T-helper 1 cell (primary cell): ENCODE data around the gene GPATCH8.
"Not testable (repeated sequence)": the region's sequence is repeated elsewhere in the genome, so short reads cannot be mapped to it uniquely, and the experiment has no call there.

ENCODE experiments used
- DNase-seq, 5 donors: peaks; one replicate each; pipeline ENCODE4 v3.0.0-alpha.2; 2012 to 2020

GPATCH8 gene

DNA sequence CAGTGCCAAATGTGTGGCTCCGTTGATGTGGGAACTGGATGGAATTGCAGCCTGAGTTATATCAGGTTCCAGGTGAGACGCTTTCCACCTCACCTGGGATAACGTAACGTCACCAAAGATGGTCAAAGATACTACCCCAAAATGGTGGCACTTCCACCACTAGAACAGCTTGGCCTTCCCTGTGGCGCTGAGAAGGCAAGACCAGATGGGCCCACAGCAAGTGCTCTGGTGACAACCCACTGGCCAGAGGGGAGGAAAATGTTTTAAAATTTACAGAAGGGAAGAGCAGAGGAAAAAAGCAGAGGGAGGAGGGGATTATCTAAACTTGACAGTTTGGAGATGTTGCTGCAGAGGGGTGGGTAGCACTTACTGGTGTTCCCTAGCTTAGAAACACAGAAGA, 106.3 kb downstream of the GPATCH8 start:
- no peak for DNase-seq

DNA sequence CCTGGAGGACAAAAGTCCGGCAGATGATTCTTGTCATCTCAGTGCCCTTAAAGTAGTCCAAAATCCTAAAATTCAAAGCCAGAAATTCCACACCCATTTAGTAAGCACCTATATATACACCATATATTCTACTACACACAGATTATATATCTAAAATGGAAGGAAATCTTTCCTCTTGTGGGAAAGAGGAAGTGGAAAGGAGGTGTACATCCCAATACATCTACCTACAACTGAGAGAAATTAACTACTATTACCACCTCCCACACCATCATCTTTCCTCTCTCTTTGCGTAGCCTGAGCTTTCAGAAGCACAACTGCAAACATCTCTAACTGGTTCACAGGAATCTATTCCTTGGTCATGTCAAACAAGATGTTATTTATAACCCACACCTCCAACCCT, 108.4 kb downstream of the GPATCH8 start:
- DNase-seq: no peak

DNA sequence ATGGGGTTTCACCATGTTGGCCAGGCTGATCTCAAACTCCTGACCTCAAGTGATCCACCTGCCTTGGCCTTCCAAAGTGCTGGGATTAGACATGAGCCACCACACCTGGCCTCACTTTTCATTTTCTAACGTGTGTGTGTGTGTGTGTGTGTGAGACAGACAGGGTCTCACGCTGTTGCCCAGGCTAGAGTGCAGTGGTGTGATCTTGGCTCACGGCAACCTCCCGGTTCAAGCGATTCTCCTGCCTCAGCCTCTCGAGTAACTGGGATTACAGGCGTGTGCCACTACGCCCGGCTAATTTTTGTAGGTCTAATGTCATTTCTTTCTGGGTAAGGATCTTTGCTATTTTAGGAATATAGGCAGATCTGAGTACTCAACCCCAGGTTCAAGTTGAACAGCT, 109.1 kb downstream of the GPATCH8 start:
- not testable (repeated sequence) for DNase-seq

DNA sequence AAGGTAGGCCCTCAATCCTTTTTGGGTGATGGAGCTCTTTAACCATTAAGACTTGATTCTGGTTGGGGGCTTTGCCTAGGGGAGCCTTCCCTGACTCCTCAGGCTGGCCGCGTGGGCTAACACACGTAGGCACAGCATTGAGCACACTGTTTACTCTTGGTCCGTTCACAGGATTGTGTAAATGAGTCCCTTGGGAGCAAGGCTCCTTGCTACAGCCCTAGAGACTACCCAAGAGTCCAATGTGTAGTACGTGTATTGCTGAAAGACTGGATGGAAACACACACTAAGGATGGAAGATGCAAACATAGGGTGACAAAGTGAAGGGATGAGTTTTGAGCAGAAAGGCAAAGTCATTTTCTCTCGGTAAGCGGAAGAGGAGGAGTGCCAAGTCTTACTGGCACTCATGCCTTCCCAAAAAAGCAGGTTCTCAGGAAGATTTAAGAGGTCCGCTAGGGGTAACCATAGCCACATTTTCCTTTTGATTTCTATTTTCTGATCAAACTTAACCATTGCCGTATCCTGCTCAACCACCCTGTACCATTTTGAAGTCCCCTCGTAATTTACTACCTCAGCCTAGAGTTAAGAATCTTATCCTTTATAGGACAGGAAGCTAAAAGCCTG, 112.8 kb downstream of the GPATCH8 start:
- DNase-seq: no peak

DNA sequence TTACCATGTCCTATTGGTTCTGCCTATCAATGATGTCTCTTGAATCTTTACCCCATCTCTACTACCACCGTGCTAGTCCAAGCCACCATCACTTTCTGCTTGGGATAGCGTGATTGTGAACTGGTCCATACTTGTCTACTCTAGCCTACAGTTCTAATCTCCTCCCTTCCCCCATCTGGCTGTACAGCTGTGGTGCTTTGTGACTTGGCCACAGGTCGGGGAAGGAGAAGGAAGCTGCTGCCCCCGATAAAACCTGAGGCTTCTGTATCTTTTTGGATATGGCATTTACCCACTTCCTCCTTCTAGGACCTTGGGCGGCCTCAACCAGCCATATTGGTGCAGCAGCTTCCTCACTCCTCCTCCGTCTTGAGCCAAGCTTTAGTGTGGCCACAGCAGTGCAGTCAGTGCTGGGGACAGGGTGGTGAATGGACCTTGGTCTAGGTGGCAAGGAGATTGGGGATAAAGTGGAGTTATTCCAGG, 113.4 kb downstream of the GPATCH8 start:
- DNase-seq: no peak

DNA sequence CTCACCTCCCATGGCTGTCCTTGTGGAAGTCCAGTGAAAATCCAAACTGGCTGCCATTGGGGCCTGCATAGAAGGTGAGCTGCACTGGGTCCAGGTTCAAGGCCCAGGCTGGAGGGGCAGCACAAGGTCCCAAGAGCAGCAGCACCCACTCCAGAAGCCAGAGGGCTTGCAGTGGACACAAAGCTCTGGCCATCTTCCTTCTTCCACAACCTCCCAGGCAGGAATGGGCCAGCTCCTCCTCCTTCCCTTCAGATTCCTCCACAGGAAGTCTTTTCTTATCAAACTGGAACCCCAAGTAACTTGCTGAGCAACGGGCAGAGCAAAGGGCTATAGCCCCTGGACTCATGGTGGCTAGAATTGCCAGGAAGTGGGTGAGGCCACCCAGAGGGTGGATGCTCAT, 113.9 kb downstream of the GPATCH8 start, which contains the start of gene ITGA2B:
TSS of gene ITGA2B (minus strand) at position 369 of the 400 bp plus-strand sequence. CDS start at position 193, 176 bp downstream.
- DNase-seq: no peak

DNA sequence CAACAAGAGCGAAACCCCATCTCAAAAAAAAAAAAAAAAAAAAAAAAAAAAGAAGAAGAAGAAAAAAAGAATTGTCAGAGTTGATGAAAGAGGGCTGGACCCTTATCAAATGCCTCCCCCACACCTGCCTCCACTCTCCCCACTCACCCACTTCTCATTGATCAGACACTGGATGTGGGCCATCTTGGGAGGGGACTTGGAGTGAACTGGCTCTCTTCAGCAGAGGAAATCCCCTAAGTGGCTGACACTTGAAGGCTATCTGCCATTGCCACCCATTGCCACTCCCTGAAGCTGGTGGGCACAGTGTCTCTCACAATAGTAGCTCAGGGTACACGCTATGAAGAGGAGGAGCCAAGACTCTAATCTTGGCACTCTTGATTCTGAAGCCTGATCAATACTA, 115.4 kb downstream of the GPATCH8 start:
- no peak for DNase-seq

DNA sequence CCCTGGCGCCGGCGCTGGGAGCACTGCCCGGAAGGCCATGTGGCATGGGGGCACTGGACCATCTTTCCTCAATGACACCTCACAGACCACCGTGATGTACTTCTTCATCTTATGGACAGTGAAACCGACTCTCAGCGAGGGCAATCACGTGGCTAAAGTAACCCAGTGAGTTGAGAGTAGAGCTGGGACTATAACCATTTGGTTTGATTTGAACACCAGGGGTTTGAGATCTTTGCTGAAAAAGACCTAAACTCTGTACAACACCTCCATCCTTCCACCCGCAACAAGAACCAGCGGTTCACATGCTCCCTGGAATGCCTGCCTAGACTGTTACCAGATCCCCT, 117.1 kb downstream of the GPATCH8 start:
- no peak for DNase-seq

DNA sequence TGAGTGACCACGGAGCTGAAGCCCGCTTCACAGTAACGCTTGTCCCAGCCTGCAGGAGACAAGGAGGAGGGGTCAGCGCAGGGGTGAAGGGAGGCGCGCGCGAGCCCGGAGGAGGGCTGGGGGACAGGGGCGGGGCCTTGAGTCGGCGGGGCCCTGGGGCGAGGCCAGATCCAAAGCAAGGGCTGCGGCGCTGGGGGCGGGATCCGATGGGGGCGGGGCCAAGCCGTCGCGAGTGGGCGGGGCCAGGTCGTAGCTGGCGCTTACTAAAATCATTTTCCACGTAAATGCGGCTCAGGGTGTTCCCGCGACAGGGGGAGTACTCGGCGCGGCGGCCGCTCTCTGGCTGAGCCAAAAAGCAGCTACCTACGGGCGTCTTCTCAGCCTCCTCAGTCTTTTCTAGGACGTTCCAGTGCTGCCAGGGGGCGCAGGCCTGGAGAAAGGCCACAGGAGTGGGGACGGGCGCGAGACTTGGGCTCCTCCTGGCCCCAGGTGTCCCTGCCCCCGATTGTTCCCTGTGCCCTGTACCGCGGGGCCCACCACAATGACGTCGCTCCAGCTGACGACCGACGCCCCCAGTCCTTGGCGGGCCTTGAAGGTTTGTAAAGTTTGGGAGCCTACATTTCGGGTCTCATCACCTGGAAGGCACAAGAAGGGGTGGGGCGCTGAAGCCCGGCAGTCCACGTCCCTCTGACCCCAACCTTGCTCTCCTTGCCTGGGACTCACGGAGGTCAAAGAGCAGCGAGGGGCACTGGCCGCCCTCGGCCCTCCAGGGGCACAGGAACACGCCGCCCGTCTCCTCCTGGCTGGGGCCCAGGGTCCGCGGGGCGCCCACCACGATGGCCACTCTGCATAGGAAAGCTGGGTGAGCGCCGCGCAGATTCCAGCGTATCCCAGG, 117.7 kb downstream of the GPATCH8 start:
- DNase-seq: peak; percentile 71 to 84 (median 79)

DNA sequence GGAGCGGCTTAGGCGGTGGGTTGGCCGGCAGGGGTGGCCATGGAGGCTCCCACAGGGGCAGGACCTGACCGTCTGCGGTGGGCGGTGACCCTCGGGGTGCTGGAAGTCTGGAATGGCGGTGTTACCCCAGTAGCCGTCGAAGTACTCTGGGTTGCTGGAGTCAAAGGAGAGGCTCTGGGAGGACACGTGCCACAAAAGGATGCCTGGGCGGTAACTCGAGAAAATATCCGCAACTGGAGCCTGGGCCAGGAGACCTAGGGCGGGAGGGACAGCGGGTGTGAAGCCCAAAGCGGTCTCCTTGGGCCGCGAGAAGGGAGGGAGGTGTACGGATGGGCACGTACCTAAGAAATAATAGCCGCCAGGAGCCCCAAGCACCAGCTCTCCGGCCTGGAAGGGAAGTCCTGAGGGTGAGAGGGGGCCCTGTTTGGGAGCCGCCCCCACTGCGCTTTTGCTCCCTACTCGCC, 118.4 kb downstream of the GPATCH8 start:
- DNase-seq: no peak

DNA sequence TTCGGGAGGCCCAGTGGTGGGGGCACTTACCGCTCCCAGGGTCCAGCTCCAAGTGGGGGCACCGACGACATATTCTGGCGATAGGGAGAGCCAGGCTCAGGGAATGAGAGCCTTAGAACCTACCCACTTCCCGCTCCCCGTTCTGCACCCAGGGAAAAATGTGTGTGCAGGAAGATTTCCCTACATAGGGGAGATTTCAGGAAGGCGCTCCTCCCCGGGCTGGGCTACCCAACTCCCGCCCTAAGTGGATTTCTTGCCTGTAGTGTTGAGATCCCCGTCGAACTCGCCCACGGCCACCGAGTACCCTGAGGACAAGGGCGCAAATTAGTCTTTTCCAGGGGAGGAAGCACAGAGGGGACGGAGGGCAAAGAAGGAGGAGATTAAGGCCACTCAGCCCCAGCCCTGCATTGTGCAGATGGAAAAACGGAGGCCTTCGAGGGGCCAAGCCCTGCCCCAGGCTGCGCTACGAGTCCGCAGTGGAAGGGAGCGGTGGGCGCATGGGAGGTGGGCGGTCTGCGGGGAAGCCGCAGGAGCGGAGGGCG, 118.9 kb downstream of the GPATCH8 start:
- no peak for DNase-seq

DNA sequence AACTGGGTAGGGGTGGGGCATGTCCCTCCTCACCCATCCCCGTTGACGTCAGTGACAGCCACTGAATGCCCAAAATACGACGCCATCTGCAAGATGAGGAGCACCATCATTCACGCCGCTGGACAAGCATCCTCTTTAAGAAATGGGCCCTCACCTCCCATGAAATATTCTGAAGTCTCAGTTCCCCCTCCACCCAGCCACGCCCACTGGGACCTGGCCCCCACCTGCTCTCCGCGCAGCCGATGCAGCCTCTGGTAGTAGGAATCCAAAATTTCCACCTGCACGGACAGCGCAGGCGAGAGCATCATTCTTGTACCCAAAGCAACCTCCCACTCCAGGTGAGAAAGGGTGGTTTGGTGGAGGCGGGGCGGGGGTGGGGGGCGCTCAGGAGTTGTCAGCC, 119.3 kb downstream of the GPATCH8 start:
- no peak for DNase-seq

DNA sequence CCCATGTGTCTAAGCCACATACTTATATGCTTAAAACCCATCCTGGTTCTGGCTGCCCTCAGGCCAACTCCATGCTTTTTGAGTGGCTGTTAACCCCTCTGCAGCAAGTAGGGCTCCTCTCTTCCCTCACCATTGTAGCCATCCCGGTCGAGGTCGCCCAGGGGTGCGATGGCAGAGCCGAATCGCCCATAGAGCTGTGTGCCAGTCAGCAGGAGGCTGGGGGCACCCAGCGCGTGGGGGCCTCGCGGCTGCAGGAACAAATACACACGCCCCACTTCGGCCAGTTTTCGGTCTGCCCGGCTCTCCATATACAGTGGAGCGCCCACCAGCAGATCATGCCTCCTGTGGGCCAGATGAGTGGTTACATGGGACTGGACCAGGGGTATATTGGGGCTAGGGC, 119.8 kb downstream of the GPATCH8 start:
- DNase-seq: no peak

DNA sequence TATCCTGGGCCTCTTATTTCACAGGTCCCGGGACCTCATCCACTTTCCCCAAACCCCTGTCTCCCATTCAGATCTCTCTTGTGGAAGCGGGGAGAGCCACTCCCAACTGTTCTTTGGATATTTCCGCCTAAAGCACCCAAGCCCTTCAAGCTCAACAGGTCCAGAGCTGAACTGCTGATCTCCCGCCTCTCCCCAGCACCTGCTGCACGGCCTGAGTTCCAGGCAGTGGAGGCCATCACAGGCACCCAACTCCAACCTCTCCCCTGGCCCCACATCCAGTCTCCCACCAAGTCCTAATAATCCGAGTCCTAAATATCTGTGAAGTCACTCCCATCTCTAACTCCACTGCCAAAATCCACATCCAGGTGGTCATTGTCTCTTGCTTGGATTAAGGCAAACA, 120.3 kb downstream of the GPATCH8 start:
- DNase-seq: no peak

DNA sequence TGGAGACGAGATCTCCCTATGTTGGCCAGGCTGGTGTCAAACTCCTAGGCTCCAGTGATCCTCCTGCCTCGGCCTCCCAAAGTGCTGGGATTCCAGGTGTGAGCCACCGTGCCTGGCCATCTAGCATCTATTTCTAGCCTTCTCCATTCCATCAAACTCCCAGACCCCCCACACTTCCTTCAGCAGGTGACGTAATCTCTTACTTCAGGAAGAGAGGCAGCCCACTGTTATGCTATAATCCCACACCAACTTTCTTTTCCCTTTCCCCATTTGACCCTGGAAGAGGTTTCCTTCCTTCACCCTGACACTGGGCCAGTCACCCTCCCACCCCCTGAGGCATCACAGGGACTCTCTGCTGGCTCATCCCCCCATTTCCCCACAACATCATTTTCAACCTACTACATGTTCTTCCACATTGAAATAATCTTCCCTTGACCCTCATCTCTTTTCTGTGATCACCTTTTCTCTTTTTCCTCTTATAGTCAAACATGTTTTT, 121.3 kb downstream of the GPATCH8 start:
- DNase-seq: no peak

DNA sequence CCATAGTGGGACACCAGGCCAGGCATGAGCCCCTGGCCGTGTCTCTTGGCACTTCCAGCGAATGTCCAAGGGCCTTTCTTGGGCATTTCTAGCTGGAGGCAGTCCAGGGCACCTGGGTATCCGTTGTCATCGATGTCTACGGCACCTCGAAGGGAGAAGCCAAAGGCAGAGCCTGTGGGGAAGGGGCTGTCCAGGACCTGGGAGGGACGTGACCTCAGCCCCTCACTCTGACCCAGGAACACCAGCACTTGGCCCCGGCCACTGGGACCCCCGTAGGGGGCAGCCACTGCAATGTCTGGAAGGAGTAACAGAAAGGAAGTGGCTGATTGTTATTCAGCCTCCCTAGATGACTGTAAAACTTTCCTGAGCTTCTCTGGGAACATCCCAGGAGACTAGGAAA, 122.4 kb downstream of the GPATCH8 start:
- DNase-seq: no peak

DNA sequence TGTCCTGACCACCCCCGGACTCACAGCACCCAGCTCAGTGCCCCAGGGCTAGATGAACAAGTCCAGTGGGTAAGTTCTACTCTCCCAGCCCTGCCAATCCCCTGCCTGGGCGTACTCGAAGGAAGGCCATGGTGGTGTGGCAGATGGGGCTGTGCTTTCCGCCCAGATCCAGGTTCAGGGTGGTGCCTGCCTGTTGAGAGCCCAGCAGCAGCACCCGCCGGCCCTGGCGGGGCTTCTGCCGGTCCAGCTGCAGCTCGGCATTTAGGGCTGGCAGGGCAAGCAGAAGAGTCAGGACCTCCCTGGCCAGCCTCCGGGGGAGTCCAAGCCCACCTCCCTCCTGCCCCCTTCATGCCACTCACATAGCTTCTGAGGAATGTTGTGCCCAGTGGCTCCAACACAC, 123.3 kb downstream of the GPATCH8 start:
- no peak for DNase-seq

DNA sequence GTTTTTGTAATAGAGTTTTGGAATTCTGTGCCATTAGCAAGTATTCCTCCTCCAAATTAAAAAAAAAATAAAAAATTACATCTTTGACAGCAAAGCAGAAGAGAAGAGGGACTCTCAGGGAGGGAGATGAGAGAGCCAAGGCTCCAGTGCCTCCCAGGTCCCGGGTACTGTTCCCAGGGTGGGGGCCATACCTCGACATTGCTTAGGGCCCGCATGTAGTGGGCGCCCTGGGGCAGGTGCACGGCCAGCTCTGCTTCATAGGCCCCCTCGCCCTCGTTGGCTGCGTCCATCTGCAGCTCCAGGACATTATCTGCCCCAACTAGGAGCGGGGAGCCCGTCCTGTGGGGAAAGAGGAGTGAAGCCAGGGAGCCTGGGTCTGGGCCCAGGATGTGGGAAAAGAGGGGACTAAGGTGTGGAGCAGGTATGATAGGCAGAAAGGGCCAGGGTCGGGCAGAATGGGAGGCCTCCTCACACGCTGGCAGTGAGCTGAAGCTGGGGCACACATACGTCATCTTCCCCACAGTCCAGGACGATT, 125.0 kb downstream of the GPATCH8 start:
- DNase-seq: no peak

DNA sequence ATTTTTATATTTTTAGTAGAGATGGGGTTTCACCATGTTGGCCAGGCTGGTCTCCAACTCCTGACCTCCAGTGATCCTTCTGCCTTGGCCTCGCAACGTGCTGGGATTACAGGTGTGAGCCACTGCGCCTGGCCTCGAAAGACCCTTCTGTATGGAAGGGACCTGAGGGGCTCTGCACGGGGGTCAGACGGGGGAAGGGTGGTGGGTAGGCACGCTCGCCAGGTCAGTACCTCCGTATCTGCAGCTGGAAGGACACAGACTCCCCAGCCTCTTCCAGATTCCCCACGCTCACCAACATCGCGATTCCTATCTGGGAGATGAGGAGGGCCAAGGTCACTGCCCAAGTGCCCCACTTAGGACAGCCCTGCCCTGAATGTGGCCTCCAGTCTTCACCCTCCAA, 126.4 kb downstream of the GPATCH8 start:
- DNase-seq: no peak

DNA sequence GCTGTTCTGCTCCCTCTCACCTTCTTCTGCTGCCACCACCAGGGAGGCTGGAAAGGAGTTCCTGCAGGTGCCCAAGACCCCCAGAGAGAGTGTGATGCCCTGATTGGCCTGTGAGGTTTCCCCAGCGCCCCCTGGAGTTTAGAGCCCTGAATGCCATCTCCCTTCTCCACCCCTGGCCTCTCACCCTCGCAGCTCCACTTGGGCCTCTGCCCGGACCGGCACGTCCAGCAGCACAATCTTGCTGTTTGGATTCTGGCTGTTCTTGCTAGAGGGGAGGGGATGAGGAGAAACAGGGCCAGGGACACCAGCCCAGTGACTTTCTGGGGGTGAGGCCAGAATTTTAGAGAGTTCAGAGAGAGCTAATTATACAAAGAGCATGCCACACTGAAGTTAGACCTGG, 127.1 kb downstream of the GPATCH8 start:
- no peak for DNase-seq

DNA sequence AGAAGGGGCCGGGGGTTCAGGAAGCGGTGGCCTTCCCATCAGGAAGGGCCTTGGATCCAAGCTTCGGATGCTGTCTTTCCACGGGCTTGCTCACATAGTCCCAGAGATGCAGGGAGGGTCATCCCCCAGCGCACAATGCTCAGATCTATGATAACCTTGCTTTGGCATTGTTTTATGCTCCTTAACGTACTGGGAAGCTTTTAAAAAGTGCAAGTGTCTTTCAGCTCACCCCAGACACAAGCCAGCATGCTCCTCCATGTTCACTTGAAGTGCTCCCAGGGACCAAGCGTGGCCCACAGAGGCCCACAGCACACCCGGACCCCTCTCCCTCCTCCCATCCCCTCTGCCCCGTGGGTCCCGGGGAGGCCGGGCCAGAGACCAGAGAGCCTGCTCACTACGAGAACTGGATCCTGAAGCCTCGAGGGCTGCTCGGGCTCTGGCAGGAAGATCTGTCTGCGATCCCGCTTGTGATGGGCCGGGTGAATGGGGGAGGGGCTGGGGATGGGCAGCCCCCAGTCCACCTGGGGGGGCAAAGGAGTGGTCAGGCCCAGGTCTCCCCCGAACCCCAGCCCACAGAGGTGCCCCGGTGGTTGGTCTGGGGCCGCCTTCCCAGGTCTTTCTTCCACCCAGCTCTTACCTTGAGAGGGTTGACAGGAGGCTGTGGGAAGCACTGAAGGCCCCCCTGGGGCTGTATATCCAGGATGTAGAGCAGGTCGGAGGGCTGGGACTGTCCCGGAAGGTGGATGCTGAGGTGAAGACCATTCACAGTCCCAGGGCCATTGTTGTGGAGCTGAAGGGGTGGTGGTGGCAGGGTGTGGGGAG, 127.8 kb downstream of the GPATCH8 start:
- DNase-seq: no peak
